Effector memory CD8-positive, alpha-beta T cell (primary cell): ENCODE results near the gene NAA10.

ENCODE experiments used
- ATAC-seq: fragments of 150-1000 bp; cut with Tn5 transposase; replicated peaks from 2 replicates; pipeline ENCODE4 v1.10.0; 2021; ENCODE audit warnings: mild to moderate bottlenecking, moderate library complexity
- DNase-seq, 3 experiments: peaks; one replicate each; pipeline ENCODE4 v3.0.0; 2021
- H3K27ac Mint-ChIP-seq, 2 donors: one replicate each; pipeline ENCODE4 v1.8.0; 2022; ENCODE audit warnings: mild to moderate bottlenecking in 2 of 2, mixed read lengths in 2 of 2, moderate library complexity in 2 of 2
- H3K27me3 Mint-ChIP-seq, 2 donors: one replicate each; pipeline ENCODE4 v1.8.0; 2022; ENCODE audit warnings: mixed read lengths in 2 of 2
- H3K36me3 Mint-ChIP-seq: one replicate; pipeline ENCODE4 v1.8.0; 2022; ENCODE audit warnings: mild to moderate bottlenecking, moderate library complexity, mixed read lengths; ENCODE audit not compliant: insufficient read depth
- H3K4me1 Mint-ChIP-seq, 2 donors: one replicate each; pipeline ENCODE4 v1.8.0; 2022; ENCODE audit warnings: low read depth in 2 of 2, mixed read lengths in 2 of 2
- H3K4me3 Mint-ChIP-seq, 2 donors: one replicate each; pipeline ENCODE4 v1.8.0; 2022; ENCODE audit warnings: mild to moderate bottlenecking in 2 of 2, mixed read lengths in 2 of 2, moderate library complexity in 2 of 2
- H3K9me3 Mint-ChIP-seq, 2 donors: one replicate each; pipeline ENCODE4 v1.8.0; 2022; ENCODE audit warnings: mixed read lengths in 2 of 2

Gene NAA10

DNA sequence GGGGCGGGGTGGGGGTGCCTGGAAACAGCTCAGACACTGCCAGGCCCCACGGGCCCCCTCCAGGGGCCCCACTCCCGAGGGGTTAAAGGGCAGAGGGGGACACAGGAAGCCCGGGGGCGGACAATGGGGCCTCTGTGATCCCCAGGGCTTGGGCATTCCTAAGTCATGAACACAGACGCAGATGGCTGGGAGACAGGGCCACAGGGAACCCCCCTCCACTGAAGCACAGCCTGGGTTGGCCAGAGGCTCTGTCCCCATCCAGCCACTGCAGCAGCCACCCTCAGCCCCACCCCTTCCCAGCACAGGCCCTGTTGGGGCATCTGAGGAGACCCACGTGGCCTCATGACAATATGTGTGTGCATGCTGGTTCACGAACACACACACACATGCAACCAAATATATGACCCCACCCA is 52.7 kb downstream of the NAA10 start:
- DNase-seq (no peak), ATAC-seq (no peak)
- H3K4me1 Mint-ChIP-seq: peaks cover 0 to 4% of the 10 kb centered on the region in 2 donors
- H3K9me3 Mint-ChIP-seq: no peaks in the 10 kb centered on the region
- H3K27me3 Mint-ChIP-seq: peaks cover 21 to 63% of the 10 kb centered on the region in 2 donors
- peaks cover 3% of the 10 kb centered on the region for H3K36me3 Mint-ChIP-seq
- no peak overlapping the region for H3K4me3 Mint-ChIP-seq
- no peak overlapping the region for H3K27ac Mint-ChIP-seq

DNA sequence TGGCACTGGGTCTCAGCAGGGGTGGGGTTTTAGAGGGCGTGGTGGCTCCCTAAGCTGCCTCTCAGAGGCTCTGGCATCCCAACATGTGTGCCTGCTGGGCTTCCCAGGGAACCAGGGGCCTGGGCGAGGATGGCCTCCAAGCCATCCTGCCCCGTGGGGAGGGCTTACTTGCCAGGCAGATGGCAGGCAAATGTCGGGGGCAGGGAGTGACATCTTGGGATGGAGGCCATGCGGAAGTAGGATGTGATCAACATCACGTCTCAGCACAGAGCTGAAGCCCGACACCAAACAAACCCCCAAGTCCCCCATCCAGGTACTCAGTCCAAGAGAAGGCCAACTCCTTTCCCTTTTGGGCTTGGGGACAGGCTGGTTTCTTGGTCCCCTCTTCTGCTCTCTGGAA is 53.6 kb downstream of the NAA10 start:
- ATAC-seq (no peak), DNase-seq (no peak)
- H3K27me3 Mint-ChIP-seq: peaks cover 21 to 68% of the 10 kb centered on the region in 2 donors
- H3K4me3 Mint-ChIP-seq: no peak overlapping the region
- H3K27ac Mint-ChIP-seq: no peak overlapping the region
- peaks cover 2% of the 10 kb centered on the region for H3K36me3 Mint-ChIP-seq
- no peaks in the 10 kb centered on the region for H3K9me3 Mint-ChIP-seq
- peaks cover 0 to 4% of the 10 kb centered on the region in 2 donors for H3K4me1 Mint-ChIP-seq

DNA sequence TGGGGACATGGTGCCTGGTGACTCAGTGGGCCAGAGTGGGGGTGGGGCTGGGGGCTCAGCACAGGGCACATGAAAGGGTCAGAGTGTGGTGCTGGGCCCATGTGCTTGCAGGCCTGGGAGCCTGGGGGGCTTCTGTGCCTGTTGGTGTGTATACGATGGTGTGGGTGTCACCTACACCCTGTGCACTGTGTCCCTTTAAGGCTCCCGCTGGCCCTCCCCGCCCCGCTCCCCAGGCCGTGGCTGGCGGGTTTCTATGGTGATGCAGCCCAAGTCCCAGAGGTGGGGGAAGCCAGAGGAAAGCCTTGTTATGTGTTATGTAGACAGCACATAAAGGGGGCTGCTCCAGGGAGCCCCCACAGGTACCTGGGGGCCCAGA is 54.4 kb downstream of the NAA10 start:
- H3K9me3 Mint-ChIP-seq: no peaks in the 10 kb centered on the region
- H3K27ac Mint-ChIP-seq: no peak overlapping the region
- DNase-seq (no peak), ATAC-seq (no peak)
- peaks cover 0 to 4% of the 10 kb centered on the region in 2 donors for H3K4me1 Mint-ChIP-seq
- H3K27me3 Mint-ChIP-seq: peaks cover 21 to 75% of the 10 kb centered on the region in 2 donors
- peaks cover 8% of the 10 kb centered on the region for H3K36me3 Mint-ChIP-seq
- H3K4me3 Mint-ChIP-seq: no peak overlapping the region

DNA sequence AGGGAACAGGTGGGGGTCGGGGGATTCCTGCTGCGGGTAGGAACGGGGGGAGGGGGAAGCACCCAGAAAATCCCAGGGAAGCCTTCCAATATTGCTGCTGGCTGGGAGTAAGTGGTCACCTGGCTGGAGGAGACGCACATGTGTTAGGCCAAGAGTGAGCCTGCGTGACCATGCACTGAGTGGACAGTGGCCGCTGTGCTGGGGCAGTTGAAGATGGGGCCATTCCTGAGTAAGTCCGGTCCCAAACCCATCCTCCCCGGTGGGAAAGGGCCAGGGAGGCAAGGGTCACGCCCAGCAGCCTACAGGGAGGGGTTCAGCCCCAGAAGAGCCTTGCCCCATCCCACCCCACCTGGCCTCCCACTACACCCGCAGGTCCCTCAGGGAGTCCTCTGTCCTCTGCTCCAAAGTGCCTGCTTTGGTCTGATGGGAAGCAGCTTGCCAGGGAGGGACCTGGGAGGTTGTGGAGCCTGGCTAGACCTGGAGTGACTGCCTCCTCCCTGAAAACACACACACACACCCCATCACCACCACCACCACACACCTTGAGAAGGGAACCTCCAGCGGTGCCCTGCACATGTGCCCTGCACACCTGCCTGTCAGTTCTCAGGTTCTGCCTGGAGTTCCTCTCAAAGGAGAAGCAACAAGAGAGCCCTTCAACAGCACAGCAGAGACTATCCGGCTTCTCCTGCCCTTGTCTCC is 54.9 kb downstream of the NAA10 start:
- no peak overlapping the region for H3K4me3 Mint-ChIP-seq
- no peak overlapping the region for H3K27ac Mint-ChIP-seq
- H3K9me3 Mint-ChIP-seq: no peaks in the 10 kb centered on the region
- ATAC-seq: no peak
- DNase-seq: no peak
- H3K4me1 Mint-ChIP-seq: peaks cover 3 to 4% of the 10 kb centered on the region in 2 donors
- H3K36me3 Mint-ChIP-seq: peaks cover 13% of the 10 kb centered on the region
- H3K27me3 Mint-ChIP-seq: peaks cover 21 to 77% of the 10 kb centered on the region in 2 donors
